GM12865 (cell line): ENCODE measurements around the gene CEP112.
"Not testable (repeated sequence)": the region's sequence is repeated elsewhere in the genome, so short reads cannot be mapped to it uniquely, and the experiment has no call there.

Experiments
- DNase-seq: peaks from one replicate; pipeline ENCODE4 v3.0.0; 2010; ENCODE audit warnings: low read depth
- H3K4me3 ChIP-seq: 2 replicates; pipeline ENCODE4 v1.5.1; 2011; ENCODE audit warnings: mild to moderate bottlenecking, low read depth, low read length, control low read depth
- CTCF ChIP-seq: IDR thresholded peaks from 2 replicates; pipeline ENCODE4 v1.5.1; 2011; ENCODE audit warnings: low read length, control low read depth, low read depth, inconsistent platforms; ENCODE audit not compliant: insufficient read depth; ENCODE audit errors: missing control alignments

Gene CEP112

GRCh38 chr17:66165537-66166123 is 26.3 kb downstream of the CEP112 start:
- TF ChIP-seq CTCF: peak; percentile 54
- no peak overlapping the region for H3K4me3 ChIP-seq
- DNase-seq: peak; percentile 62

- not testable (repeated sequence) for DNase-seq, H3K4me3 ChIP-seq
These were observed 36.9 kb downstream of the CEP112 start for GRCh38 chr17:66155055-66155454.

GRCh38 chr17:66152756-66153155 is 39.2 kb downstream of the CEP112 start:
- TF ChIP-seq CTCF: no peak
- no peak for DNase-seq
- no peak overlapping the region for H3K4me3 ChIP-seq

GRCh38 chr17:66150708-66151107 is 41.2 kb downstream of the CEP112 start:
- no peak overlapping the region for H3K4me3 ChIP-seq
- DNase-seq: no peak
- no peak for TF ChIP-seq CTCF

- TF ChIP-seq CTCF: no peak
- DNase-seq: no peak
These were observed 42.4 kb downstream of the CEP112 start for GRCh38 chr17:66149562-66149961.

GRCh38 chr17:66146394-66146793 is 45.5 kb downstream of the CEP112 start:
- H3K4me3 ChIP-seq: no peak overlapping the region
- no peak for DNase-seq
- TF ChIP-seq CTCF: no peak

More at GRCh38 chr17:66149562-66149961, 42.4 kb downstream of the CEP112 start:
- no peak overlapping the region for H3K4me3 ChIP-seq

GRCh38 chr17:66143657-66144282 is 48.2 kb downstream of the CEP112 start:
- no peak for TF ChIP-seq CTCF
- H3K4me3 ChIP-seq: no peak overlapping the region
- no peak for DNase-seq
